Spleen (tissue), 7 donors: ENCODE data around the gene IRAK1BP1.

ENCODE experiments used
- CTCF ChIP-seq, 11 experiments: fragments of 200-600 bp in 7 of 11; fragments of 450-650 bp in 4 of 11; sonication (generic) in 4 of 11; IDR thresholded peaks in 8 of 11; conservative IDR thresholded peaks in 3 of 11; 1 replicate in 7 of 11; 2 replicates in 4 of 11; pipeline versions ENCODE4 v1.4.0 to v1.8.0; 2016 to 2021; ENCODE audit warnings: antibody characterized with exemption in 11 of 11, inconsistent platforms in 4 of 11, mild to moderate bottlenecking in 1 of 11
- POLR2AphosphoS5 ChIP-seq, 3 donors: sonication (generic); formaldehyde crosslinking; IDR thresholded peaks; one replicate each; pipeline ENCODE4 v1.5.1; 2017; ENCODE audit warnings: antibody characterized with exemption in 3 of 3
- donor health status: DM: no; HTN: no; CAD: no; lungs with moderate emphysema.
- donor health status: DM: no; HTN: no; CAD: no.
- donor health status: DM: no; HTN: no; CAD: no.

- TF ChIP-seq CTCF (IDR thresholded peaks at IDR 0.05 in 8 of 11, conservative IDR thresholded peaks at IDR 0.05 in 3 of 11) (no peak), POLR2AphosphoS5 (IDR thresholded peaks at IDR 0.05) (no peak)
Observed at GRCh38 chr6:78841111-78841510, 26.2 kb upstream of the IRAK1BP1 start.
